Activated CD4-positive, alpha-beta T cell treated with anti-CD3 and anti-CD28 coated beads for 4 hours (primary cell): Measurements from ENCODE around the gene HTR1D.
A peak's percentile ranks its signal among the peaks of the same experiment; 100 is the strongest.
"Not testable (repeated sequence)": the region's sequence is repeated elsewhere in the genome, so short reads cannot be mapped to it uniquely, and the experiment has no call there.

Experiments
- DNase-seq, 2 donors: peaks; one replicate each; pipeline ENCODE4 v3.0.0-alpha.2; 2020

HTR1D gene

DNA sequence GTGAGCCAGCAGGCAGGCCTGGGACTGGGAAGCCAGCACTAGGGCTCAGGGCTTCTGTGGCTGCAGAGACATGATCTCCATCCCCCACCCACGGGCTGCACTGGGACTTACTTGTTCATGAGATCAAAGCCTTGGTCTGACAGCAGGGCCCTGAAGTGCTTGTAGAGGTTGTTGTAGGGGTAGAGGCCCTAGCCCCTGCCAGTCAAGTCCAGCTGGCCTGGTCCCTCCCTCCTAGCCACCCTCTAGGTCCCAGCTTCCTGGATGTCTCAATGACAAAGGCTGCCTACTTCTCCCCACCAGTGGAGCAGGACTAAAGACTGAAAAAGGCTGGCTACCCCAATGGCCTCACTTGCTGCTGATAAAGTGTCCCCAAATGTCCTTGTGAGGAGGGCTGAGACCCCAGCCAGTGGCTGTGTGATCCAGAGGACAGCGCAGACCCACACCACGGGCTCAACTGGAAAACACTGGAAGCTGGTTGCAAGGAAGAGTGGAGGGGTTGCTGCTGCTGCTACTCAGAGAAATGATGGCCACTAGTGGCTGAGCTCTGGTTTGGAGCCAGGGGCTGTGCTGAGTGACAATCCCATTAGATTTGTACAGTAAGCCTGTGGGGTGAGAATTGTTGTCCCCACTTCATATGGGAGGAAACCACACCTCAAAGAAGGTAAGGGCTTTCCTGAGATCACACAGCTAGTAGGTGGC is 1.4 kb downstream of the HTR1D start:
- DNase-seq, result no peak

DNA sequence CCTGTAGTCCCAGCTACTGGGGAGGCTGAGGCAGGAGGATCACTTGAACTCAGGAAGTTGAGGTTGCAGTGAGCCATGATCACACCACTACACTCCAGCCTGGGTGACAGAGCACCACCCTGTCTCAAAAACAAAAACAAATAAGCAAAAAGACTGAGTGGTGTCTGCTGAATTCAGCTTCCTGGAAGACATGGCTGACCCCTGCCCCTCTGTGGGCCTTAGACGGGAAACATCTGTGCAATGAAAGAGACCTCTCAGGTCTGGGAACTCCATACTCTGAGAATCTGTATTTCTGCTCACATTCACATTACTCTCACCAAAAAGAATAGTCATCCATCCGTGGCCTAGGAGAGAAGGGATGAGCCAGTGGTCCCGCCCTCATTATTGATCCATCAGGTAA is 2.0 kb downstream of the HTR1D start:
- DNase-seq, result no peak

DNA sequence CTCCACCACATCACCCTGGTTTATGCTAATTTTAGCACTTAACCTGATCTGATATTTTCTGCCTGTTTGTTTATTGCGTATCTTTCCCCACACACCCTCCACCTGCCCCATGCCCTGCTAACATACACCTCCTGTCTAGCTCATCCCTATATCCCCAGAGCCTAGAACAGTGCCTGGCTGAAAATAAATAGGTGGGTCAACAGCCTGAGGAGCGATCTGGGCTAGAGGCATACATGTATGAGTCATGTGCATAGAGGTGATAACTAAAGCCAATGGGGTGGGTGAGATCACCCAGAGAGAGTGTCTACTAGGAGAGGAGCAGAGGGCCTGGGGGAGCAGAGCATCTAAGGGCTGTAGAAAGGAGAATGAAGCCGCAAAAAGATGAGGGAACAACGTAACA is 2.7 kb downstream of the HTR1D start:
- DNase-seq, result no peak

DNA sequence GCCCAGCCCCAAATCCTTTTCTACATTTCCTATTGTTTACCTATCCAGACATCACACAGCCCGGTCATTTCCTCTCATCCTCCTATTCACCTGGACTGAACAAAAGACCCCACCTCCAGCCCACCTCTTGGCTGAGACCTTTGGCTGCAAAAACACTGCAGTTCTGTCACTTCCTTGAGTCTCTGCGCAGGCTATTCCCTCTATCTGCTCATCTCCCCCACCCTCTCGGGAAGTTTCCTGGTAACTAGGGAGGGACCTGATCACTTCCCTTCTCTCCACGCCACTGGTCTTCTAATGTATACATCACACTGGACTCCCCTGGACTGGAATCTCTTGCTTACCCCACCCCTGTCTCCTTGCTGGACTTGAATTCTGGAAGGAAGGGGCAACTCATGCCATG is 5.3 kb downstream of the HTR1D start:
- DNase-seq, result no peak

DNA sequence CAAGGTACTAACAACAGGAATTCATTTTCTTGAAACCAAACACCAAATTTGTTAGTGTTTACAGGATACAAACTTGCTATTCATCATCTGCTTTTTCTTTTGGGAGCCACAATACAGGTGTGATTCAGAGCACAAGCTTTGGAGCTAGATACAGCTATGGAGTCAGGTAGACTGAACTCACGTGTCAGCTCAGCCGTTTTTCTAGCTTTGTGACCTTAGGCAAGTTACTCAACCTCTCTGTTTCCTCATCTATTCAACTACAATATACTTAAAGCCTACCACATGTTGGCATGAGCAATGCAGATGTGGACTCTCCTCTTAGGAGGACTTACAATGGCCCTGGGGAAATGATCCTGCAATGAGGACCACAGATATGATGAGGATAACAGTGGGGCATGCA is 6.3 kb downstream of the HTR1D start:
- no peak for DNase-seq

DNA sequence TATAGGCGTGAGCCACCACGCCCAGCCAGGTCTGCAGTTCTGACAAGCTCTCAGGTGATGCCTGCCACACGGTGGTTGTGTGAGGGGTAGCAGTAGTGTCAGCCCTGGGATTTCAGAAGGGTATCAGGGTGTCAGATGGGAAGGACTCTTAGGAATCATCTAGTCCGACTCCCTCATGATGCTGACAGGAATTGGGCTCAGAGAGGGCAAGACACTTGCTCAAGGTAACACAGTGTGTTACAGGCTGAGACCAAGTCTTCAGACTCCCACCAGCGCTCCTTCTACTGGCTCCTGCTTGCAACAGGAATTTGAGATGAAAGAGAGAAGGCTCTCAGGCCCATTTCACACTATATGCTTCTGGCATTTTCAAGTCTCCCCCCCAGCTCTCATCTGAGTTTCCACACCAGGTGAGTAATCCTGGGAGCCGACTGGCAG is 6.9 kb downstream of the HTR1D start:
- no peak for DNase-seq

DNA sequence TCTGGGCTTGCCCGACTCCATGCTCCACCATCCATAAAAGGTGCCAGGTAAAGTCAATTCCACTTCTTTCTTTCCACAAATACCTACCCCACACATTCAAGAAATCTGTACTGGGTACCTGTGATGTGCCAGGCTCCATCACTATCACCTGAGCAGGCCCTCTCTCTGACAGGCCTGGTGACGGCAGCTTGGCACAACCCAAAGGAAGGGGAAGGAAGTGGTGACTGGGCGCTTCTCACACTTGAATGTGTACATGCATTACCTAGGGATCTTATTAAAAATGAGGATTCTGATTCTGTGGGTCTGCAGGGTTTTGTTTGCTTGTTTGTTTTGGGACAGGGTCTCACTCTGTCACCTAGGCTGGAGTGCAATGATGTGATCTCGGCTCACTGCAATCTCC is 7.5 kb downstream of the HTR1D start:
- DNase-seq, result no peak

DNA sequence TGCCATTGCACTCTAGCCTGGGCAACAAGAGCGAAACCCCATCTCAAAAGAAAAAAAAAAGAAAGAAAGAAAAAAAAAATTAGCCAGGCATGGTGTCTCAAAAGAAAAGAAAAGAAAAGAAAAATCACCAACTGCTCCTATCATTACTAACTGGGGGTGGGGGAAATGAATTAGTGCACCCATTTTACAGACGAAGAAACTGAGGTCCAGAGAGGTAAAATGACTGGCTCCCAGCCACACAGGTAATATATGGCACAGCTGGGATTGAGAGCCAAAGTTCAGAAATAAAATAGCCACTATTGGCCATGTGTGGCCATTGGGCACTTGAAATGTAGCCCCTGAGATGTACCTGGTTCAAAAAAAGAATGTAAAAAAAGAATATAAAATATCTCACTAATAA is 8.8 kb downstream of the HTR1D start:
- no peak for DNase-seq

DNA sequence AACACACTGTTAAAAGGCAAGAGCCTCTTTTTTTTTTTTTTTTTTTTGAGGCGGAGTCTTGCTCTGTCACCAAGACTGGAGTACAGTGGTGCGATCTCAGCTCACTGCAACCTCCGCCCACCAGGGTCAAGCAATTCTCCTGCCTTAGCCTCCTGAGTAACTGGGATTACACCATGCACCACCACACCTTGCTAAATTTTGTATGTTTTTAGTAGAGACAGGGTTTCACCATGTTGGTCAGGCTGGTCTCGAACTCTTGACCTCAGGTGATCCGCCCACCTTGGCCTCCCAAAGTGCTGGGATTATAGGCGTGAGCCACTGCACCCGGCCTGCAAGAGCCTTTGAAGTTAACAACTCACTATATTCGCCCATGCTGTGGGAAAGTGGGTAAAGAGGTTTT is 9.6 kb downstream of the HTR1D start:
- DNase-seq, result not testable (repeated sequence)

DNA sequence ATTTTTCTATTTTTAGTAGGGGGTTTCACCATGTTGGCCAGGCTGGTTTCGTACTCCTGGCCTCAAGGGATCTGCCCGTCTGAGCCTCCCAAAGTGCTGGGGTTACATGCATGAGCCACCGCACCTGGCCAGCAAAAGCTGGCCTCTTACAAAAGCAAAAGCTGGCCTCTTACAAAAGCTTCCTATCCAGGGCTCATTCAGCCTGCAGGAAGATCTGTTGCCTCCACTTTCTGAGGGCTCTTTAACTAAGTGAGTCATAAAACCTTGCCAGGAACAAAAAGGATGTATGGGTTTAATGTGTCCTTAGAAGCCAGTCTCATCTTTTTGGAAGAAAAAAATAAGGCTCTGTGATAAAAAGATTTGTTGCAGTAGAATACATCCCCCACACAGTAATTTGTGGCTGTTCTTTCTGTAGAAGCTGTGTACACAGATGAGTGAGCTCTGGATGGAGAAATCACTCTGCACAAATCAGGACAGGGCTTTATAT is 15.0 kb downstream of the HTR1D start:
- DNase-seq, result no peak

DNA sequence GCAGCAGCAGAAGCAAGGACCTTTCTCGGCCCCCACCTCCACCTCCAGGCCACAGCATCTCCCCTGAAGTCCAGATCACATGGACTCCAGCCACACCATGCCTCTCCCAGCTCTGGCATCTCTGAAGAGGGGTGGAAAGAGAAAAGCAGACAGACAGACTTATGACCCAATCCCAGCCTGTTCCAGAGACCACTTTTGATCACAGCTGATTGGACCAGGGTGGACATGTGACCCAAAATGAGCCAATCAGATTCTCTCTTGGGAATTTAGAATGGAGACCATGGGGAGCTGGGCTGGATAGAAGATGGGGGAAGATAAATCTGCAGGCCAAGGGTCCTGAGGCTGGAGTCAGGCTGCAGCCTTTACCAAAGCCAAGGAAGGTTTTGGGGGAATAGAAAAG is 16.4 kb downstream of the HTR1D start:
- no peak for DNase-seq

DNA sequence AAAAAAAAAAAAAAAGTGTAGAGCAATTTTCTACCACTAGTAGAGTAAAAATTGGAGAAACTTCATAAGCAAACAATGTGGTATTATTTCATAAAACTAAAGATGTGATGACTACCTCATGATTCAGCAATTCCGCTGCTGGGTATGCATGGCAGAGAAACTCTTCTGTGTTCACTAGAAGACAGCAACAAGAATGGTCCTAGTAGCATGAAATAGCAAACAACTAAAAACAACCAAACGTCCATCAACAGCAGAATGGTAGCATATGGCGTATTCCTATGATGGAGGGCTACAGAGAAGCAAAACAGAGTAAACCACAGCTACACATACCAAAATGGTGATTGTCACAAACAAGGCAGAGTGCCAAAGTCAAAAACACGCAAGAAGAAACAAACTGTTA is 18.9 kb downstream of the HTR1D start:
- no peak for DNase-seq

DNA sequence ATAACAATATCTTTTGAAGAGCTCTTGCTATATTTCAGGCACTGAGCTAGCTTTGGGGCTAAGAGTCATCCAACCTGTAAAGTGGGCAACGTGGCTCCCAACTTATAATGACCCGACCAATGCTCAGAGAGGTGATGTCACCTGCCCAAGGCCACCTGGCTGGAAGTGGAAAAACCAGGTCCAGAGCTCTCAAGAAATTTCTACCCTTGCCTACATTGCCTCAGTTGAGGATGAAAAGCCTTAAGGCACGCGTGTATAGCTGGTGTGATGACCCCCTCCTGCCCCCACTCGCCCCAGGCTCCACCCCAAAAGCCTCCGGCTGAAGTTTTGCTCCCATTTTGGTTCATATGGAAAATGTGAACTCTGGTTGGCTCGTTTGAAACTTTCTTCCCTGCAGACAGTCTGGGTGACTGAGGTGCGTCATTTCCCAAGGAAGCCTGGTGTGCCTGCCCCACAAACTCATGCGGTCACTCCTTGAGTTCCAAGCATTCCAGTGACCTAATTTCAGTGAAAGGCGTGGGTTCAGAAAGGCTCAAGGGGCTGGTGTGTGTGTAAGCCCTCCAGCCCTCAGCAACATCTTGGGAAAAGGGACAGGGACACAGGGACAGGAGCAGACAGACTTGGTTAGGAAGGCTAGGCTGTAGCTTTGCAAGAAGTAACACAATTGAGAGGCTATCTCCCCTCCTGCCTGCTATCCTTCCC is 20.5 kb downstream of the HTR1D start:
- DNase-seq, result no peak

DNA sequence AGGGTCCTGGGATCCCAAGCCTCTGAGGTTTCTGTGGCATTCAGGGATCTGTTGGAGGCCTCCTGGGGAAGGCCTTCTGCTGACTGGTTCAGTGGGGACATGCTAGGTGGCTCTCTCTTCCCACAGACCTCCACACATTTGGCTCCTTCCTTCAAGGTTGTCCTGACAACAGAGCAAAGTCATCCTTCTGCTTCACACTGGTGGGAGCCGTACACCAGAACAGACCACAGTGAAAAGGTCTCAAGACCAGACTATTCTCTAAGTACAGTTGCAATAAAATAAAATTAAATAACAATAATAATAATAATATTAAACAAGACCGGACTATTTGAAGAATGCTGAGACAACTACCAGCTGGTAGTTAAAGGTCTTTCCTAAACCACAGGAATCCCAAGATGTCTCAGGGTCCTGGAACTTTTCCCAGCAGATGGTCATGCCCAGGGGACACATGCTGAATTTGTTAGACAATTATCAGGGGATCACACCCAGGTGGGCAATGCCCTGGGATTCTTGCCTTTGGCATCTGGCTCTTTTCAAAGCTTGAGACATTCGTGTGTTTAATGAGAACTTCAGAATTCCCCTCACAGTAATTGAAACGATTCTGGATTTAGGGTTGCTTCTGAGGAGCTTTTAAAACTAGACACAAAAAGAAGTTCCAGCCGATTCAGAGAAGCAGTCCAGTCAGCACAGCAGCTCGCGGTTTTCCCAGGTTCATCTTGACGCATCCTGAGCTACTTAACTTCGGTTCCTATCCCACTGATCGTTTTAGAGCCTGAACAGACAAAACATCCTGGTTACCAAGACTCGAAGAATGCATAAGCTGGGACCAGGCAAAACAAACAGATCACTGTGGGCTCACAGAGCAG is 22.9 kb downstream of the HTR1D start:
- no peak for DNase-seq

DNA sequence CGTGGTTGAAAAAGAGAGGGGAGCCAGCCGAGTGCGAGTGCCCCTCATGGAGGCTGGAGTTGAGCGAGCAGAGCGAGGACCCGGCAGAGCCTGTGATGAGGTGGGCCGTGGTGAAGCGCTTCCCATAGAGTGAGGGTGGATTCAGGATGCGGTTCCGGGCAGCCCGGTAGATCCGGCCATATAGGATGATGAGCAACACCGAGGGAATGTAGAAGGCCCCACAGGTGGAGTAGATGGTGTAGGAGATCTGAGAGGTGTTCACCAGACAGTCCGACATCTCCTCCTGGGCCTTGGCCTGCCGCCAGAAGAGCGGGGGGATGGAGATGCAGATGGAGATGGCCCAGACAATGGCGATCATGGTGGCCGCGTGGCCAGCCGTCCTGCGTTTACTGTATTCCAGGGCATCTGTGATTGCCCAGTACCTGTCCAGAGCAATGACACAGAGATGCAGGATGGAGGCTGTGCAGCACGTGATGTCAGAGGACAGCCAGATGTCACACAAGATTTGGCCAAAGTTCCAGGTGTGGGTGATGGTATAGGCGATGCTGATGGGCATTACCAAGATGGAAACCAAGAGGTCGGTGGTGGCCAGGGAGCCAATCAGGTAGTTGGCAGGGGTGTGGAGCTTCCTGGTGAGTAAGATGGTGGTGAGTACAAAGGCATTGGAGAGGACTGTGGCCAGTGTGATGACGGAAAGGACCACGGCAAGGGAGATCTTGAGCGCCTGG is 23.7 kb downstream of the HTR1D start:
- no peak for DNase-seq

DNA sequence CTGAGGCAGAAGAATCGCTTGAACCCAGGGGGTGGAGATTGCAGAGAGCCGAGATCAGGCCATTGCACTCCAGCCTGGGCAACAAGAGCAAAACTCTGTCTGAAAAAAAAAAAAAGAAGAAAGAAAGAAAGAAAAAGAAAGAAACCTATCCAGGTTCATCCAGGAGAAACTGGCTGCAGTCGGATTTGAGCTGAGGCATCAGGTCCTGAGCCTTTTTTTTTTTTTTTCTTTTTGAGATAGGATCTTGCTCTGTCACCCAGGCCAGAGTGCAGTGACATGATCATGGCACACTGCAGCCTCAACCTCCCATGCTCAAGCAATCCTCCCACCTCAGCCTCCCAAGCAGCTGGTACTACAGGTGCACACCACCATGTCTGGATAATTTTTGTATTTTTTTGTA is 26.1 kb downstream of the HTR1D start:
- no peak for DNase-seq

DNA sequence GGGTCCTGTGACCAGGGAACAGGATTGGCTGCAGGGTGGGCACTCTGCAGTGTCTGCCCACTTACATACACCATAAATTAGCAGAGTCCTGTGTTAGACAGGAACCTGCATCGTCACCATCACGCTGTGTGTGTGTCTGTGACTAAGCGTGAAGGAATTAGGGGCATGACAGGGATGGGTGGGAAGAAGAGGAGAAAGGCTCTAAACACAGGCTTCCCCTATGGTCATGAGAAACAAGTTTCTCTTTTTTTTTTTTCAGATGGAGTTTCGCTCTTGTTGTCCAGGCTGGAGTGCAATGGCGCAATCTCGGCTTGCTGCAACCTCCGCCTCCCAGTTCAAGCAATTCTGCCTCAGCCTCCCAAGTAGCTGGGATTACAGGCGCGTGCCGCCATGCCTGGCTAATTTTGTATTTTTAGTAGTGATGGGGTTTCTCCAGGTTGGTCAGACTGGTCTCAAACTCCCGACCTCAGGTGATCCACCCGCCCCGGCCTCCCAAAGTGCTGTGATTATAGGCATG is 28.3 kb downstream of the HTR1D start:
- DNase-seq, result not testable (repeated sequence)

DNA sequence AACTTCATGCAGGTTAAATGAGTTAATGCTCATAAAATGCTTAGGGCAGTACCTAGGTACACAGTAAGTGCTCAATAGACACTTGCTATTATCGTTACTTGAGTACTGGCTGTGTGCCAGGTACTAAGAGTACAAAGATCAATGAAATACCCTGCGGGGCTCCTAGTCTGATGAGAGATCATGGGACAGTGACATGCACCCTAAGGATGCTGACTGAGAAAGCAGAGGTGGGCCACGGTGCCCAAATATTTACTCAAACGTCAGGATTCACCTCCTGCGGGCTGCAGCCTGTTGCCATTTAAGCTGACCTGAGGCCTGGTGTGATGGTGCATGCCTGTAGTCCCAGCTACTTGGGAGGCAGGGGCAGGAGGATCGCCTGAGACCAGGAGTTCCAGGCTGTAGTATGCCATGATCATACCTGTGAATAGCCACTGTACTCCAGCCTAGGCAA is 28.8 kb downstream of the HTR1D start:
- DNase-seq, result no peak

DNA sequence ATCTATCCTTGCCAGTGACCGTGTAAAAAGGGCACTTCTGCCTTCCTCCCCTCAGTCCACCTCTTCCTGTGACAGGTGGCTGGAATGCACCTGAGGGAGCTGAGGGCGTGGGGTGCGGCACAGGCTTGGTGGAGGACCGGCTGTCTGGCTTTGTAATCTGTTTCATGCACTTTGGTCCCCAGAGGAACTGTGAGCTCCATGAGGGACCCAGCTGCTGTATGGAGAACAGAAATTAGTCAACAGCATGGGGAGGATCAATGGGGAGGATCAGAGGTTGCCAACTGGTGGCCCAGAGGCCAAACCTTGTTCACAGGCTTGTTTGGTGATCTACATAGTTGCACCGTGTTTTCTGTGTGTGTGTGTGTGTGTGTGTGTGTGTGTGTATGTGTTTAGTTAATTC is 29.7 kb downstream of the HTR1D start:
- DNase-seq, result no peak

DNA sequence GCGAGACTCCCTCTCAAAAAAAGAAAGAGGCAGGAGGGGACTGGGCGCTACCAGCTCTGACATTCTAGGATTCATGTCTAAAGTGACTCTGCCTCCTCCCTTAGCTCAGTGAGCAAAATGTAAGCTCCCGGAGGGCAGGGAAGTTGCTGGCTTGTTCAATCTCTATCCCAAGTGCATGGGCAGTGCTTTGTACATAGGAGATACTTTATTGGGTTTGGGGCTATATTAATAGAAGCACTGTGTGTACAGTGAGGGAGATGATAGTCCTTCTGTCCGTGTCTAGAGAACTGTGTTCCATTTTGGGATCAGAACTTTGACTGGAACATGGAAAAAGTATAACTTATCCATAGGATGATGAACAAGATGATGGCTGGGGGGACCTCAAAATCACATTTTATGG is 31.9 kb downstream of the HTR1D start:
- DNase-seq, result no peak

DNA sequence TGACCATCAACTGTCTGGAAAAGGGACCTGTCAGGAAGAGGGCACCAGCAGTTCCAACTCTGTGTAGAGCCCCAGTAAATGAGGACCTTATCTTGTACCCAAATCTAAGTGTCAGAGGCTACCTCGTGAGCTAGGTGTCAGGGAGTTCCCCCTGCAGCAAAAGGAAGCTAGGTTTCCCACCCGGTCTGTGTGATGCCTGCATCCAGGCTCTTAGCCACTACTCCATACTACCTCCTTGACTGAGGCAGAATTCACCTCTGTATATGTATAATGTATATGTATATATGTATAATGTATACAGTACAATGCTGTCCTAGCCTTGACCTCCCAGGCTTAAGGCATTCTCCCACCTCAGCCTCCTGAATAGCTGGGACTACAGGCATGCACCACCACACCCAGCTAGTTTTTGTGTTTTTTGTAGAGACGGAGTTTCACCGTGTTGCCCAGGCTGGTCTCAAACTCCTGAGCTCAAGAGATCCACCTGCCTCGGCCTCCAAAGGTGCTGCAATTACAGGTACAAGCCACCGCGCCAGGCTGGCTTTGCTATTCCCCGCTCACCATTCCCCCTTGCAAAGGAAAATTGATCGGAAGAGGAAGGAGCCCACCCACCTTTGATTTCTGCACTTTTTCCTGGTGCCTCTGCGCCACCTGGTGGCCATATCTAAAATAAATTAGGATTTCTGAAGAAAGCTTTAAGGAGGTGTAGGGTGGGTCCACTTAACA is 32.9 kb downstream of the HTR1D start:
- peak; percentile 39 to 46 for DNase-seq

DNA sequence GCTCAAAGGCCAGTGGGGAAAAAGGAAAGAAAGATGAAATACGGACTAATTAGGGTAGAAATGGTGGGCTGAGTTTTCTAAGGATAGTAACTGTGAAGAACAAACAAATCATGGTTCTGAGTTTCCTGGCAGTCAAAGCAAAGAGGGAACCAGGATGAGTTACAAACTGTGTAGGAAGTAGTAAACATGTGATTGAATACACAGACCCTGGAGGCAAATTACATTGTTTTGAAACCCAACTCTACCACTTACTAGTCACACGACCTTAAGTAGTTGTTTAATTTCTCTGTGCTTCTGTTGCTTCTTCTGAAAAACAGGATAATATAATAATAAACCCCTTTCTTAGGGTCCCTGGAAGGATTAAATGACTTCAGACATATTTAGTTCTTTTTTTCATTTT is 37.4 kb downstream of the HTR1D start:
- DNase-seq, result no peak
